AG04450 (cell line): Measurements from ENCODE around the gene PLA2G4A. TPM values are rescaled to one million over a fixed set of nuclear protein-coding genes. Genes with fewer than 3 reads are reported as not detected.

ENCODE experiments used
- CTCF ChIA-PET: fragments of 300-600, 350-600 bp; formaldehyde crosslinking; extraction: SDS; loops from one replicate; lab custom pipeline; 2022; ENCODE audit warnings: antibody characterized with exemption, inconsistent platforms; lab: Charles Lee
- POLR2A ChIA-PET: fragments of 350-600 bp; formaldehyde crosslinking; extraction: SDS; loops from one replicate; lab custom pipeline; 2021; ENCODE audit warnings: antibody characterized with exemption, inconsistent platforms; lab: Yijun Ruan, JAX
- DNase-seq: peaks from one replicate; pipeline ENCODE4 v3.0.0-alpha.2; 2011; ENCODE audit warnings: low read depth, low spot score
- H3K27ac ChIP-seq: one replicate; pipeline ENCODE4 v1.5.1; 2012; ENCODE audit warnings: low read depth, low read length, control low read depth
- H3K27me3 ChIP-seq: one replicate; pipeline ENCODE4 v1.6.0; 2012; ENCODE audit warnings: low read length; ENCODE audit not compliant: control insufficient read depth, insufficient read depth
- H3K4me3 ChIP-seq: 2 replicates; pipeline ENCODE4 v1.5.1; 2011; ENCODE audit warnings: mild to moderate bottlenecking, low read depth, low read length, control low read depth
- H3K9me3 ChIP-seq: 2 replicates; pipeline ENCODE4 v1.5.1; 2012; ENCODE audit warnings: low read length; ENCODE audit not compliant: control insufficient read depth, insufficient read depth
- polyA plus RNA-seq: library from polyadenylated mRNA; depleted of rRNA; stranded (reverse); fragments of >200 nt; gene quantifications from 2 replicates; pipeline ENCODE4 v1.2.3, GENCODE V29; 2011
- TF ChIP-seq, protein P1 (sequence below): IDR thresholded peaks from 2 replicates; pipeline ENCODE4 v1.5.1; 2011; ENCODE audit warnings: low read depth, low read length, control low read depth, inconsistent platforms

The PLA2G4A gene
- polyA plus RNA-seq, 1 experiment: 5.5 TPM

- Histone ChIP-seq H3K27ac (no peak overlapping the region), H3K4me3 (no peak overlapping the region), H3K9me3 (no peaks in the 10 kb centered on the region), H3K27me3 (no peaks in the 10 kb centered on the region)
- CTCF ChIA-PET: interaction anchor here (1.2 kb wide), 1 partner anchor 25 kb away, joined by 4 read pairs; no protein-coding TSS in a partner anchor
- POLR2A ChIA-PET: interaction anchor here (0.7 to 0.8 kb wide), 2 partner anchors 14 to 22 kb away, joined by 3 to 4 read pairs; no protein-coding TSS in a partner anchor
- no peak for DNase-seq
- TF ChIP-seq, protein P1, sequence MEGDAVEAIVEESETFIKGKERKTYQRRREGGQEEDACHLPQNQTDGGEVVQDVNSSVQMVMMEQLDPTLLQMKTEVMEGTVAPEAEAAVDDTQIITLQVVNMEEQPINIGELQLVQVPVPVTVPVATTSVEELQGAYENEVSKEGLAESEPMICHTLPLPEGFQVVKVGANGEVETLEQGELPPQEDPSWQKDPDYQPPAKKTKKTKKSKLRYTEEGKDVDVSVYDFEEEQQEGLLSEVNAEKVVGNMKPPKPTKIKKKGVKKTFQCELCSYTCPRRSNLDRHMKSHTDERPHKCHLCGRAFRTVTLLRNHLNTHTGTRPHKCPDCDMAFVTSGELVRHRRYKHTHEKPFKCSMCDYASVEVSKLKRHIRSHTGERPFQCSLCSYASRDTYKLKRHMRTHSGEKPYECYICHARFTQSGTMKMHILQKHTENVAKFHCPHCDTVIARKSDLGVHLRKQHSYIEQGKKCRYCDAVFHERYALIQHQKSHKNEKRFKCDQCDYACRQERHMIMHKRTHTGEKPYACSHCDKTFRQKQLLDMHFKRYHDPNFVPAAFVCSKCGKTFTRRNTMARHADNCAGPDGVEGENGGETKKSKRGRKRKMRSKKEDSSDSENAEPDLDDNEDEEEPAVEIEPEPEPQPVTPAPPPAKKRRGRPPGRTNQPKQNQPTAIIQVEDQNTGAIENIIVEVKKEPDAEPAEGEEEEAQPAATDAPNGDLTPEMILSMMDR: no peak
Measured at GRCh38 chr1:186960861-186961260, 132.1 kb downstream of the PLA2G4A start.

DNA sequence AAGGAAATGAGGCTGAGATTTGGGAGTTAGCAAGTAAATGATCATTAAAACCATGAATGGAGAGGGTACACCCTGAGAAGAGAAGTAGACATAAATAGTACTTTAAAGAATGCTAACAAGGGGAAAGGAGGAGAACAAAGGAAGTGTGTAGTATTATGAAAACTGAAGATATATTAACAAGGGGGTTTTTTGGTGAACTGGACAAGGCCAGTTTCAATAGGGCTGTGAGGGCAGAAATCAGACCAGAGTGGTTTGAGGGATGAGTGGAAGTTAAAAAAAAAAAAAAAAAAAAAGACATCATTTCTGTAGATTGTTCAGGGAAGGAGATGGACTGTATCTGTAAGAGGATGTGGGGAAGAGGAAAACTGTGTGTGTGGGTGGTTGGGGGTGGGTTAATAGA, 137.1 kb downstream of the PLA2G4A start:
- POLR2A ChIA-PET: no interaction called here
- TF ChIP-seq, protein P1: no peak

GRCh38 chr1:186966456-186966855, 137.7 kb downstream of the PLA2G4A start:
- no peak overlapping the region for H3K4me3 ChIP-seq
- no peaks in the 10 kb centered on the region for H3K27me3 ChIP-seq
- POLR2A ChIA-PET: no interaction called here
- no peaks in the 10 kb centered on the region for H3K9me3 ChIP-seq
- TF ChIP-seq, protein P1: no peak
- DNase-seq: no peak
- no peak overlapping the region for H3K27ac ChIP-seq
- CTCF ChIA-PET: interaction anchor here (0.9 kb wide), 1 partner anchor 20 kb away, joined by 3 read pairs; no protein-coding TSS in a partner anchor

More for the DNA sequence above, 137.1 kb downstream of the PLA2G4A start:
- H3K9me3 ChIP-seq: no peaks in the 10 kb centered on the region
- no peak overlapping the region for H3K4me3 ChIP-seq
- H3K27ac ChIP-seq: no peak overlapping the region
- CTCF ChIA-PET: interaction anchor here (0.9 kb wide), 1 partner anchor 21 kb away, joined by 3 read pairs; no protein-coding TSS in a partner anchor
- DNase-seq: no peak
- no peaks in the 10 kb centered on the region for H3K27me3 ChIP-seq

GRCh38 chr1:186967656-186968394, 139.1 kb downstream of the PLA2G4A start:
- Histone ChIP-seq H3K27me3 (no peaks in the 10 kb centered on the region), H3K4me3 (no peak overlapping the region), H3K27ac (no peak overlapping the region), H3K9me3 (no peaks in the 10 kb centered on the region)
- ChIA-PET CTCF (interaction anchor here (0.6 to 1.0 kb wide), 2 partner anchors 50 to 364 kb away, joined by 3 read pairs; no protein-coding TSS in a partner anchor), POLR2A (no interaction called here)
- DNase-seq: no peak
- TF ChIP-seq, protein P1: no peak

GRCh38 chr1:186974774-186975181, 146.0 kb downstream of the PLA2G4A start:
- TF ChIP-seq, protein P1: no peak
- no peak overlapping the region for H3K27ac ChIP-seq
- CTCF ChIA-PET: interaction anchor here (0.6 to 1.7 kb wide), 5 partner anchors 9 to 599 kb away, joined by 3 to 11 read pairs (median 3); partner anchors contain the start of genes ODR4 and TPR

More at GRCh38 chr1:186974774-186975181, 146.0 kb downstream of the PLA2G4A start:
- Histone ChIP-seq H3K4me3 (no peak overlapping the region), H3K9me3 (no peaks in the 10 kb centered on the region; the same call in 1 of the 2 replicates), H3K27me3 (no peaks in the 10 kb centered on the region)
- peak; percentile 88 for DNase-seq
- POLR2A ChIA-PET: interaction anchor here (0.6 to 1.1 kb wide), 3 partner anchors 8 to 16 kb away, joined by 4 to 6 read pairs (median 5); no protein-coding TSS in a partner anchor
